Activated CD4-positive, alpha-beta T cell treated with anti-CD3 and anti-CD28 coated beads, Interleukin-2, amount 10 ng/mL, durations not matched to agents 7 days and 5 days (primary cell): ENCODE data around the gene MACROD2. TPM values are rescaled to one million over a fixed set of nuclear protein-coding genes. Genes with fewer than 3 reads are reported as not detected.

Experiments
- CTCF ChIA-PET: fragments of 350-600 bp; sonication (Branson Sonifier 250); formaldehyde crosslinking; loops from one replicate; lab custom pipeline; 2021; ENCODE audit warnings: antibody characterized with exemption; lab: Charles Lee
- POLR2A ChIA-PET: fragments of 350-600 bp; sonication (Branson Sonifier 250); formaldehyde crosslinking; loops from one replicate; lab custom pipeline; 2021; ENCODE audit warnings: antibody characterized with exemption; lab: Charles Lee
- DNase-seq: peaks from one replicate; pipeline ENCODE4 v3.0.0-alpha.2; 2020
- H3K27ac Mint-ChIP-seq: one replicate; pipeline ENCODE4 v1.8.0; 2021; ENCODE audit warnings: mild to moderate bottlenecking, moderate library complexity, mixed read lengths
- H3K27me3 Mint-ChIP-seq: one replicate; pipeline ENCODE4 v1.8.0; 2021; ENCODE audit warnings: mixed read lengths
- H3K36me3 Mint-ChIP-seq: one replicate; pipeline ENCODE4 v1.8.0; 2021; ENCODE audit warnings: low read depth, mixed read lengths
- H3K4me1 Mint-ChIP-seq: one replicate; pipeline ENCODE4 v1.8.0; 2021; ENCODE audit warnings: mixed read lengths
- H3K4me3 Mint-ChIP-seq: one replicate; pipeline ENCODE4 v1.8.0; 2021; ENCODE audit warnings: mild to moderate bottlenecking, moderate library complexity, mixed read lengths
- H3K9me3 Mint-ChIP-seq: one replicate; pipeline ENCODE4 v1.8.0; 2021; ENCODE audit warnings: mixed read lengths
- total RNA-seq, 2 experiments: library from RNA; stranded (reverse); gene quantifications; one replicate each; pipeline ENCODE4 v1.2.3, GENCODE V29; 2021

MACROD2 gene
- total RNA-seq, 2 experiments from 2014 or later: not detected

GRCh38 chr20:15699431-15700146 is 1704.3 kb downstream of the MACROD2 start:
- Mint-ChIP-seq H3K4me3 (no peak overlapping the region), H3K27me3 (no peaks in the 10 kb centered on the region), H3K9me3 (no peaks in the 10 kb centered on the region), H3K4me1 (no peaks in the 10 kb centered on the region), H3K36me3 (no peaks in the 10 kb centered on the region), H3K27ac (no peak overlapping the region)
- ChIA-PET CTCF (interaction anchor here (0.5 kb wide), 1 partner anchor 169 kb away, joined by 3 read pairs; no protein-coding TSS in a partner anchor), POLR2A (no interaction called here)
- no peak for DNase-seq

GRCh38 chr20:15700147-15700765 is 1704.9 kb downstream of the MACROD2 start:
- Mint-ChIP-seq H3K4me1 (no peaks in the 10 kb centered on the region), H3K27me3 (no peaks in the 10 kb centered on the region), H3K36me3 (no peaks in the 10 kb centered on the region), H3K27ac (no peak overlapping the region), H3K9me3 (no peaks in the 10 kb centered on the region), H3K4me3 (no peak overlapping the region)
- ChIA-PET CTCF (interaction anchor here (0.5 kb wide), 1 partner anchor 168 kb away, joined by 3 read pairs; no protein-coding TSS in a partner anchor), POLR2A (no interaction called here)
- no peak for DNase-seq

GRCh38 chr20:15702161-15702560 is 1706.8 kb downstream of the MACROD2 start:
- H3K4me1 Mint-ChIP-seq: no peaks in the 10 kb centered on the region
- no peaks in the 10 kb centered on the region for H3K27me3 Mint-ChIP-seq
- no peaks in the 10 kb centered on the region for H3K36me3 Mint-ChIP-seq
- H3K4me3 Mint-ChIP-seq: no peak overlapping the region
- no peak overlapping the region for H3K27ac Mint-ChIP-seq
- no peak for DNase-seq
- CTCF ChIA-PET: no interaction called here
- POLR2A ChIA-PET: no interaction called here
- no peaks in the 10 kb centered on the region for H3K9me3 Mint-ChIP-seq

- CTCF ChIA-PET: no interaction called here
- H3K4me1 Mint-ChIP-seq: no peaks in the 10 kb centered on the region
- H3K4me3 Mint-ChIP-seq: no peak overlapping the region
- H3K9me3 Mint-ChIP-seq: no peaks in the 10 kb centered on the region
- POLR2A ChIA-PET: no interaction called here
- no peaks in the 10 kb centered on the region for H3K27me3 Mint-ChIP-seq
- H3K27ac Mint-ChIP-seq: no peak overlapping the region
- no peak for DNase-seq
- no peaks in the 10 kb centered on the region for H3K36me3 Mint-ChIP-seq
These were observed 1708.0 kb downstream of the MACROD2 start for GRCh38 chr20:15703171-15703911.

GRCh38 chr20:15705975-15706374 is 1710.7 kb downstream of the MACROD2 start:
- CTCF ChIA-PET: no interaction called here
- no peak for DNase-seq
- H3K27ac Mint-ChIP-seq: no peak overlapping the region
- no peaks in the 10 kb centered on the region for H3K36me3 Mint-ChIP-seq
- no peaks in the 10 kb centered on the region for H3K9me3 Mint-ChIP-seq
- H3K4me1 Mint-ChIP-seq: no peaks in the 10 kb centered on the region
- H3K27me3 Mint-ChIP-seq: no peaks in the 10 kb centered on the region
- POLR2A ChIA-PET: no interaction called here
- no peak overlapping the region for H3K4me3 Mint-ChIP-seq

GRCh38 chr20:15706719-15707118 is 1711.4 kb downstream of the MACROD2 start:
- no peaks in the 10 kb centered on the region for H3K4me1 Mint-ChIP-seq
- CTCF ChIA-PET: no interaction called here
- no peak overlapping the region for H3K4me3 Mint-ChIP-seq
- no peaks in the 10 kb centered on the region for H3K27me3 Mint-ChIP-seq
- no peaks in the 10 kb centered on the region for H3K36me3 Mint-ChIP-seq
- DNase-seq: no peak
- H3K27ac Mint-ChIP-seq: no peak overlapping the region
- no peaks in the 10 kb centered on the region for H3K9me3 Mint-ChIP-seq
- POLR2A ChIA-PET: no interaction called here

- Mint-ChIP-seq H3K36me3 (no peaks in the 10 kb centered on the region), H3K9me3 (no peaks in the 10 kb centered on the region), H3K4me1 (no peaks in the 10 kb centered on the region), H3K27me3 (no peaks in the 10 kb centered on the region), H3K27ac (no peak overlapping the region), H3K4me3 (no peak overlapping the region)
- peak; percentile 41 for DNase-seq
- ChIA-PET CTCF (no interaction called here), POLR2A (no interaction called here)
These were observed 1713.8 kb downstream of the MACROD2 start for GRCh38 chr20:15708984-15709598.

GRCh38 chr20:15710636-15711035 is 1715.3 kb downstream of the MACROD2 start:
- Mint-ChIP-seq H3K27ac (no peak overlapping the region), H3K36me3 (no peaks in the 10 kb centered on the region), H3K4me3 (no peak overlapping the region), H3K9me3 (no peaks in the 10 kb centered on the region), H3K27me3 (no peaks in the 10 kb centered on the region), H3K4me1 (no peaks in the 10 kb centered on the region)
- ChIA-PET POLR2A (no interaction called here), CTCF (no interaction called here)
- DNase-seq: no peak

GRCh38 chr20:15711177-15711576 is 1715.9 kb downstream of the MACROD2 start:
- Mint-ChIP-seq H3K27me3 (no peaks in the 10 kb centered on the region), H3K4me3 (no peak overlapping the region), H3K9me3 (no peaks in the 10 kb centered on the region), H3K27ac (no peak overlapping the region), H3K4me1 (no peaks in the 10 kb centered on the region), H3K36me3 (no peaks in the 10 kb centered on the region)
- POLR2A ChIA-PET: no interaction called here
- DNase-seq: no peak
- CTCF ChIA-PET: no interaction called here

GRCh38 chr20:15716256-15716655 is 1720.9 kb downstream of the MACROD2 start:
- no peak overlapping the region for H3K4me3 Mint-ChIP-seq

GRCh38 chr20:15726416-15726815 is 1731.1 kb downstream of the MACROD2 start:
- Mint-ChIP-seq H3K27ac (no peak overlapping the region), H3K9me3 (peaks cover 13% of the 10 kb centered on the region), H3K27me3 (no peaks in the 10 kb centered on the region), H3K4me3 (no peak overlapping the region), H3K4me1 (no peaks in the 10 kb centered on the region), H3K36me3 (no peaks in the 10 kb centered on the region)
- ChIA-PET CTCF (no interaction called here), POLR2A (no interaction called here)
- DNase-seq: no peak

More at GRCh38 chr20:15716256-15716655, 1720.9 kb downstream of the MACROD2 start:
- Mint-ChIP-seq H3K27me3 (no peaks in the 10 kb centered on the region), H3K36me3 (no peaks in the 10 kb centered on the region), H3K9me3 (no peaks in the 10 kb centered on the region), H3K4me1 (no peaks in the 10 kb centered on the region), H3K27ac (no peak overlapping the region)
- ChIA-PET CTCF (no interaction called here), POLR2A (no interaction called here)
- DNase-seq: no peak

- ChIA-PET POLR2A (no interaction called here), CTCF (no interaction called here)
- peaks cover 7% of the 10 kb centered on the region for H3K9me3 Mint-ChIP-seq
- H3K36me3 Mint-ChIP-seq: no peaks in the 10 kb centered on the region
- no peak overlapping the region for H3K27ac Mint-ChIP-seq
- no peak for DNase-seq
- no peaks in the 10 kb centered on the region for H3K27me3 Mint-ChIP-seq
- H3K4me1 Mint-ChIP-seq: no peaks in the 10 kb centered on the region
- no peak overlapping the region for H3K4me3 Mint-ChIP-seq
These were observed 1738.7 kb downstream of the MACROD2 start for GRCh38 chr20:15734052-15734451.

GRCh38 chr20:15739035-15739434 is 1743.7 kb downstream of the MACROD2 start:
- Mint-ChIP-seq H3K4me1 (no peaks in the 10 kb centered on the region), H3K36me3 (no peaks in the 10 kb centered on the region), H3K27ac (no peak overlapping the region), H3K27me3 (no peaks in the 10 kb centered on the region), H3K9me3 (no peaks in the 10 kb centered on the region), H3K4me3 (no peak overlapping the region)
- ChIA-PET CTCF (no interaction called here), POLR2A (no interaction called here)
- no peak for DNase-seq
